GM21723 (cell line): ENCODE measurements around the gene MATK.
"Not testable (repeated sequence)": the region's sequence is repeated elsewhere in the genome, so short reads cannot be mapped to it uniquely, and the experiment has no call there.

Experiments
- ATAC-seq: cut with Tn5 transposase; IDR thresholded peaks from one replicate; pipeline ENCODE4 v1.9.1; 2021; ENCODE audit warnings: mild to moderate bottlenecking, moderate library complexity; ENCODE audit not compliant: unreplicated experiment

The MATK gene

DNA sequence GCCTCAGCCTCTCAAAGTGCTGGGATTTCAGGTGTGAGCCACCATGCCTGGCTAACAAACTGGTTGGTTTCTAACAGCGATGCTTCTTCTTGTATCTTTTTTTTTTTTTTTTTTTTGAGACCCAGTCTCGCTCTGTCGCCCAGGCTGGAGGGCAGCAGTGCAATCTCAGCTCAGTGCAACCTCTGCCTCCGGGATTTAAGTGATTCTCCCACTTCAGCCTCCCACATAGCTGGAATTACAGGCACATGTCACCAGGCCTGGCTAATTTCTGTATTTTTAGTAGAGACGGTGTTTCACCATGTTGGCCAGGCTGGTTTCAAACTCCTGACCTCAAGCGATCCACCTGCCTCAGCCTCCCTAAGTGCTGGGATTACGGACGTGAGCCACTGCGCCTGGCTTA lies 30.0 kb upstream of the MATK start:
- ATAC-seq = not testable (repeated sequence)

DNA sequence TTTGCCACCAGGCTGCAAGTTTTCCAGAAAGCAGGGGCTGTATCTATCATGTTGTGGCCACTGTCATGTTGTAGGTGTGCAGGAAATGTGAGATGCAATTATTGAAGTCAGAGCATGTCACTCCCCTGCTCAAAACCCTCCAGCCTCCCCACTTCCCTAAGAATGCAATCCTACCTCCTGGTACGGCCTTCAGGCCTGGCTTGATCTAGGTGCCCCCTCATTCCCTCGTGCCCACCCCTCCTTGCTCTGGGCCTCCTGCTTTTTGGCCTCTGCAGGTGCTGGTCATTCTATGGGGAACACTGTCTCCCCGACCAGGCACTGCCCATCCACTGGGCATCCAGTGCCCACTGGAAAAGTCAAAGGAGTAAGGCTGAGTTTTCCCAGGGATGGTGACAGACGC lies 28.5 kb upstream of the MATK start:
- ATAC-seq = no peak

DNA sequence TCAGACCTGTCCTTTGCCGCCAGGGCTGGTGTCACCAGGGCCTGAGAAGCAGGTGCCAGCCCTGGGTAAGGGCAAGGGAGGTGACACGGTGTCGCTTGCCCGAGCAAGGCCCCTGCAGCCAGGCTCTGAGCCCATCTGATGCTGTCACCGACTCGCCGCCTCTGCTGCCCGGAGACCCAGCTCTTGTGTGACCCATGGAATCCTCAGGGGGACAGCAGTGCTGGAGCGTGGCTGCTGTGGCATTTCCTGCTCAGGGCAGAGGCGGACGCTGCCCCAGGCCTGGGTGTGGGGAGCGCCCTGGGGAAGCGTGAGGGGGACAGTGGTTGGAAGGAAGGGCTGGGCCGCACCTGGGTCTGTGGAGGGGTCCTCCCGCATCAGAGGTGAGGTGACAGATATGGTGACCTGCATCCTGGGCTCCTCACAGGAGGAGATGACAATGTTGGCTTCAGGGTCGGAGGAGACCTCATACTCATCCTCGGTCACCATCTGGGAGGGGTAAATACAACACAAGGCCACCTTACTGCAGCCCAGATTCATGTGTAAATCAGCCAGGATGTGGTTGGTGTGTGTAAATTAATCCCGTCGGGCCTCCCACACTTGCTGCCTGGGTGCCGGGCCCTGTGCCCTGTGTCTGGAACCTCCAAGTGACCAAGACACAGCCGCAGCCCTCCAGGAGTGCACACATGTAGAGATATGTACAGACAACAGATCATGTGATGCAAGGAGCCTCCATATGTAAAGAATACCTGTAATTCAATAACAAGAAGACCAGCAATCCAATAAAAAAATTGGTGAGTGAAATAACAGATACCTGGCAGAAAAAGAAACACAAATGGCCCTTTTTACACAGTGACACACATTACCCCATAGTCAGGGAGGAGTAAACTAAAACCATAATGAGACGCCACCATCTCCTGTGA lies 27.6 kb upstream of the MATK start:
- no peak for ATAC-seq

DNA sequence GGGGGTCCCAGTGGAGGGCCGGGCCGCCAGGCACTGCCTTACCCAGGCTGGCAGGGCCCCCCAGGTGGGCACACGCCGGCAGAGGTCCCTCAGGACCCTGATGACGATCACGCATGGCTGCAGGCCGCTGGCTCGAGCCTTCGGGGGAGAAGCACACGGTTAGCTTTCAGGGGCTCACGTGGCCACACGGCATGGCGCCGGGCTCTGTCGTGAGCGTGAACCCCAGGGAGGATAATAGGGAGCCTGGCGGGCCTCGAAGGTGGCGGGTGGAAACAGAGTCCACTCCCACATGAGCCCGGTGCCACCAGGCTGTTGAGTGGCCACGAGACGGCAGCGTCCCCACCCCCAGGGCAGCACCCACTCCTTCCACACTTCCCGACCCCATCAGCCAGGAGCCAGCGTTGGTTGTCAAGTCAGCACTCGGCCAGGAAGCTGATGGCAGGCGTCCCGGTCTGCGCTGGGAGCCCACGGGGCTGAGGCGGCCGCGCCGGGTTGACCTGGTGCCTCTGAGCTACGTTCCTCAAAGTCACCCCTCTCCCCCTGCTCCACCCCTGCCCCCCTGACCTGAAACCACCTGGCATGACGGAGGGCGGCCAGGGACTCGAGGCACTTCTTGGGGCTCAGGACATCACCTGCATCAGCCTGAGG lies 24.7 kb upstream of the MATK start:
- no peak for ATAC-seq

DNA sequence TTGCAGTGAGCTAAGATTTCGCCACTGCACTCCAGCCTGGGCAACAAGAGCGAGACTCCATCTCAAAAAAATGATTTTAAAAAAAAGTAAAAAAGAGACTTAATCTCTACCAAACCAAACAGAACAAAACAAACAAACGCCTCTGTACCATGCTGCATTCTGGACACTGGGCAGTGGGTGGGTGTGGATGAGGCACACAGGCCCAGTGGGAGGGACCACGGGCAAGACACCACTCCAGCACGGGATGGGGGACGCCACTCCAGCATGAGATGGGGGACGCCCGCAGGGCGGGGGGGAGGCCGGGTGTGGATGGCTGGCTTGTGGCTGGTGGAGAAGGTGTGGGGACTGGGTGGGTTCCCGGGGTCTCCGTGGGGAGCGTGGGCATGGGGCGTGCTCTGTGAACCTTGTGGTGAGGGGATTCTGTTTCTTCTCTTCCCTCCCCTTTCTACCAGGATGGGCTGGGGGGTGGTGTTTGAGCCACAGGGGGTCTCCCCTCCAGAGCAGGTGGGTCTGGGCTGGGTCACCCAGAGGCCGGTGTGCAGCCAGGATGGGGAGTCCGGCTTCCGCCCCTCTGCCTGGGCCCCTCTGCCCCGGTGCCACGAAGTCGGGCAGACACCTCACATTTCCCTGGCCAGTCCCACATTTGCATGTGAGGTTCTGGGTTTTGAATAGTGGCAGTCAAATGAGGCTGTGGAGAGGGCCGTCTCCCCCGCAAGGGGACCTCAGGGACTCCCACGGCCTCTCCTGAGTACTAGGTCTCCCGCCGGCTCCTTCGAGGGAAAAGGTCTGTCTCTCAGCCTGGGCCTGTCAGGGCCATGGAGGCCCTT lies 23.9 kb upstream of the MATK start:
- no peak for ATAC-seq

DNA sequence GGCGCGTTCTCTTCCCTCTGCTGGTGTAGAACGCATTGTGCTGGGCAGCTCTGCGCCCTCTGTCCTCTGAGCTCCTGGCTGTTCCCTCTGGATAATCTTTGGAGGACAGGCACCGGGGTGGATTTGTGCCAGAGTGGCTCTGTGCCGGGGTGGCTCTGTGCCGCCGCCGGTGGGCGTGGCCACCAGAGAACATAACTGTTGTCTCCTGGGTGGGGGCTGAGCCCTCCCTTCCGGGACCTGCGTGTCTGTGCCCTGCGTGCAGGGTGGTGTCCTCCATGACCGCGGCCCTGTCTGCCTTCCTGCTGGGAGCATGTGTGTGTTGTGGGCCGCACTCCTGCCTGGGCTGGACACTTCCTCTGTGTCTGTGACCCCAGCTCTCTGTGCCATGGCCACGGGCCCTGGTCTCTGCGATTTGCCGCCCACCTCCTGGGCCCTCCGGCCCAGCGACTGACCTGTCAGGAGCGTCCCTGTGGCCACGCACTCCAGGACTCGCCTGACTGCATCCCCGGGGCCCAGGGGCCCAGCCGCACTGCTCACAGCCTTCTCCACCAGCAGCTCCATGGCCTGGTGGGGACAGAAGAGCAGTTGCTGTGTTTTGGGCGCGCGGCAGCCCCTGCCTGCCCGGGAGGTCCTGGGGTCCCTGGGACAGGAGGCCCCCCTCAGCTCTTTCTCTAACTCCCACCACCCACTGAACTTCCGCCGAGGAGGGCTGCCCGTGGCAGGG lies 22.4 kb upstream of the MATK start:
- no peak for ATAC-seq

DNA sequence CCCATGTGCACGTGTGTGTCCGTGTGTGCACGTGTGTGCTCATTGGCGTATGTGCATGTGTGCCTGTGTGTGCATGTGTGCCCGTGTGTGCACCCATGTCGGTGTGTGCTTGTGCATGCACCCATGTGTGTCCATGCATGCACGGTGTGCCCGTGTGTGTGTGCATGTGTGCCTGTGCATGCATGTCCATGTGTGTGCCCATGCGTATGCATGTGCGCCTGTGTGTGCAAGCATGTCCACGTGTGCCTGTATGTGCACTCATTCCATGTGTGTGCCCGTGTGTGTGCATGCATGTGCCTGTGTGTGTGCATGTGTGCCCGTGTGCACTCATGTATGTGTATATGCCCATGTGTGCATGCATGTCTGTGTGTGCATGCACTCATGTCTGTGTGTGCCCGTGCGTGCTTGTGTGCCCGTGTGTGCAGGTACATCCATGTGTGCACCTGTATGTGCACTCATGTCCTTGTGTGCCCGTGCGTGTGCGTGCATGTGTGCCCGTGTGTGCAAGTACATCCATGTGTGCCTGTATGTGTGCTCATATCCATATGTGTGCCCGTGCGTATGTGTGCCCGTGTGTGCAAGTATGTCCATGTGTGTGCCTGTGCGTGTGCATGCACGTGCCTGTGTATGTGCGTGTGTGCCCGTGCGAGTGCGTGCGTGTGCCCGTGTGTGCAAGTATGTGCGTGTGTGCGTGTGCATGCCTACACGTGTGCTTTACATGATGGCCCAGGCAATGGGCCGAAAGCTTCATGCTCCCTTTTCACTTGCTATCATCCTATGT lies 21.6 kb upstream of the MATK start:
- no peak for ATAC-seq

DNA sequence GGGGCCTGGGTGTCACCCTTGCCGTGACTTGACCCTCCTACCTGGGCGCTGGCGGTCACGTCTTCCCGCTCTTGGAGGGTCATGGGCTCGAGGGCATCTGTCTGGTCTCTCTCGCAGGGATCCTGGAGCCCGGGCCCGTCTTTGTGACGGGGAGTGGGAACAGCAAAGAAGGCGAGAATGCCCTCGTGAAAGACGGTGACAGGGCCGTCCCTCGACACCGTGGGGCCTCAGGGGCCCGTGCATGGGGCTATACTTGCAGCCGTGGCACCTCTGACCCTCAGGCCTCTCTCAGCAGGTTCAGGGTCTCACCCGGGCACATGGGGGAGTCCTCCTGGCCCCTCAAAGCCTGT lies 20.9 kb upstream of the MATK start:
- ATAC-seq = no peak

DNA sequence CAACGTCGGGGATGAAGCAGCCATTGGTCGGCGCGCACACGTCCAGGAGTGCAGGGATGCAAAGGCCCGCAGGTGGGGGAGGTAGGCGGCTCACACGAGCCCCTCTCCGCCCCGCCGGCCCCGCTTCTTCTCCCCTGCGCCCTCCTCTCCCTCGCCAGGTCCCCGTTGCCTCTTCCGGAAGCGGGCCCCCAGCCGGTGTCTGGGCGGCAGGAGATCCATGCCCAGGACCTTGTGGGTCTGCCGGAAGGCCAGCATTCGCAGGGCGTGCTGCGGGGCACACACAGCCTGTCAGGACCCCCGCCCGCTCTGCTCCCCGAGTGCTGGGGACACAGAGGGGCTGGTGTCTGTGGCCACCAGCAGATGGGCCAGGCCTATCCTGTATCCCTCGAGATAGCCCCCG lies 19.7 kb upstream of the MATK start:
- no peak for ATAC-seq

DNA sequence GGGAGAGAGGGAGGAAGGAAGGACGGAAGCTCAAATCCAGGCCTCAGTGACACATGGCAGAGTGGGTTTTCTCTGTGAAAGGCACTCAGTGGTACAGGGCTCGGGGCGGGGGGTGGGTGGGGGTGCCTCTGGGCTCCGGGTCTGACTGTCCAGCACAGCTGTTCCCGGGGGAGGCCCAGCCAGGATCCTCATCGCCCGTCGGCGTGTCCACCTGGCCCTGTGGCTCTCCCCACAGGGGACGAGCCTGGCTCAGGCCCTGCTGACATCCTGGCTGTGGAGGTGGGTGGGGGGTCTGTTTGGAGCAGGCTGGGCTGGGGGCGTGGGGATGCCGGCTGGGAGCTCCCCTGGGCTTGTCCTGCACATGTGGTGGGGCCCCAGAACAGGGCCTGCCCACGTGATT lies 18.2 kb upstream of the MATK start:
- ATAC-seq = no peak

DNA sequence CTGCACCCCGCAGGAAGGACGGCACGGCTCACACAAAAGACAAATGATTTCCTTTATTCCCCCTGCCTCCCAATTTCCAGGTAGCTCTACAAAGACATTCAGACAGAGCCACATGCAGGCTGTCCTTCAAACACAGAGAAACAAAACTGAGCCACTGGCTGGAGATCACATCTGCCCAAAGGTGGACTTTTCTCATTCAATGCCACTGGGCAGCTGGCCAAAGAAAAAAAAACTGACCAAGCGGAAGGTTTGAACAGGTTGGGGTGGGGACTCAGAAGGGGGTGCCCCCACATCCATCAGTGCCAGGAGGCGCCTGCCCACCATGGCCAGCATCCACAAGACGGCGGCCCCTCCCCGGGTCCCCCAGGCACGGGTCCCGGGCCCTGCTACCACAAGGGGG lies 17.8 kb upstream of the MATK start:
- ATAC-seq = no peak

DNA sequence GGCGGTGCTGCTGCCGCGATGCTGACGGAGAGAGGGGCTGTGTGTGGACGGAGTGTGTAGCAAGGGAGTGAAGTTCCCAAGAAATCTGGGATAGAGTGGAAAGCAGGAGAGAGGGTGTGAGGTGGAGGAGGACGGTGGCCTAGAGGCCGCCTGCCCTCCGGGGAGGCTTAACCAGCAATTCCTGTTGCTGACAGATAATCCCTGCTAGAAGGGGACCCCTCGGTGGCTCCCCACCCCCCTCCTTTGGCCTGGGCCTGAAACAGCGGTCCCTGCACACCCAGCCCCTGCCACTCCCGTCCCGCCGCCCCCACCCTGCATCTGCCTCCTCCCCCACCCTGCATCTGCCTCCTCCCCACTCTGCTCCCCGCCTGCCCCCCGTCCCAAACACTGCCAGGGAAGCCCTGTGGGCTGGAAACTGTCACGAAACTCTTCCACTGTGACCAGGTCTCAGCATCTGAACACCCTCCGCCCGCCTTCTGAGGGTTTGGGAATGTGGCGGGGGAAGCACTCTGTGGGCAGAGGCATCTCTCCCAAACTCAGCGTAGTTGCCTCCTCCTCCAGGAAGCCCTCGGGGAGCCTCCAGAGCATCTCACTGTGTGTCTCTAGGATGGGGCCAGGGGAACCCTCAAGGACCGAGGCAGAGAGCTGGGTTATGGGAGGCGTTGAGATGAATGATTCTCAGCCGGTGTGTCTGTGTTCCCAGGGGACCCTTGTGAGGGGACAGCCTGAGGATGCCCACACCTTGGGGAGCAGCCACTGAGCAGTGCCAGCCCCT lies 17.1 kb upstream of the MATK start:
- ATAC-seq = no peak

DNA sequence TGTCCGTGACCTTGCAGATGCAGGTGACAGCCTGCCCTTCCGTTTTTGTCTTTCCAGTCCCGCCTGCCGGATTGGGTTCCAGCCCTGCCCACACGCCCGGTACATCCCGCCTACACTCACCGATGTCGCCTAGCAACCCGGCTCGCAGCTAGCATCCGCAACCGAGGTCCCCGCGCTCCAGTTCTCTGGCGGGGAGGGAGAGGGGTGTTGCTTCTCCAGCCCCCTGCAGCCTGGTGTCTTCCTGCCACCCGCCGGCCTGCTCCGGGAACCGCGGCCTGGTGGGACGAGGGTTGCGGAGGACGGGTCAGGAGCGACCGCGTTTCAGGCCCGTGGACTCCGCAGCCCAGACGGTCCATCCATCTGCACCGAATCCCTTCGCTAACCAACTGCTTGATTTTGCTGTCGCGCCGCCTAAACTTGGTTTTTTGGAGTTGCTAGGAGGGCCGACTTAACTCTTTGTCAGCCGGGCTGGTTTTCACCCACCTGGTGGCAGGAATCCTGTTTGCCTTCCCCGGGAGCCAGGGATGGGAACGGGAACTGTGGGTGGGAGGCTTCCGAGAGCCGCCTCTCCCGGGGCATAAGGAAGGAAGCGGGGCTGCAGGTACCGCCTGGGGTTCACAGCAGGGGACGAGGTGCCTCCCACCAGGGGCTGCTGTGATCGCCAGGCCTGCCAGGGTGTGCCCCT lies 15.4 kb upstream of the MATK start:
- no peak for ATAC-seq

DNA sequence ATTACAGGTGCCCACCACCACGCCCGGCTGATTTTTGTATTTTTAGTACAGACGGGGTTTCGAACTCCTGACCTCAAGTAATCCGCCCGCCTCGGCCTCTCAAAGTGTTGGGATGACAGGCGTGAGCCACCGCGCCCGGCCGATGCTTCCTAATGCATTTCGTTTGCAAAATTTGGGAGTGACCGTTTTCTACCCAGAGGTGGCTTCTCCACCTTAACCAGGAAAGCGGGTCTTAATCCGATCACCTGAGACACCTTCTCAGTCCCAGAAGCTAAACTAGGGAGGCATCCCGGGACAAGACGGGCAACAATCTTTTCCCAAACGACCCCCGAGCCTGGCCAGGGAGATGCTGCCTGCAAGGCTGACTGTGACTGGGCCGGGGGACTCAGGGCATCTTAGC lies 14.8 kb upstream of the MATK start:
- ATAC-seq = no peak

DNA sequence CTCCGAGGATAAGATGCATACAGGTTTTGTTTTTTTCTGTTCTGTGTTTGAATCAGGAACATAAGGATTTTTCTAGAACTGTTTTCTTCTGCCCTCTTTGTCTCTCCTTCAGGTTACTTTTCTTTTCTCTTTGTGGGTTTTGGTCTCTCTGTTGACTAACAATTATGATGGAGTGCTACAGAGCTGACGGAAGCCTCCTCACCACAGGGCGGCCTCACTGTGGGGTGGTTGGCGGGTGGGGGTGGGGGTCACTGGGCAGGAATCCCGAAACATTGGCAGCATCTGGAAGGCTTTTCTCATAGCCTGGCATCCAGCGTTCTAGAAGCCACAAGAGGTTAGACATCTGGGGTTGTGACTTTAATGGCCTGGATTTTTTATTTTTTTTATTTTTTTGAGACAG lies 12.0 kb upstream of the MATK start:
- no peak for ATAC-seq

DNA sequence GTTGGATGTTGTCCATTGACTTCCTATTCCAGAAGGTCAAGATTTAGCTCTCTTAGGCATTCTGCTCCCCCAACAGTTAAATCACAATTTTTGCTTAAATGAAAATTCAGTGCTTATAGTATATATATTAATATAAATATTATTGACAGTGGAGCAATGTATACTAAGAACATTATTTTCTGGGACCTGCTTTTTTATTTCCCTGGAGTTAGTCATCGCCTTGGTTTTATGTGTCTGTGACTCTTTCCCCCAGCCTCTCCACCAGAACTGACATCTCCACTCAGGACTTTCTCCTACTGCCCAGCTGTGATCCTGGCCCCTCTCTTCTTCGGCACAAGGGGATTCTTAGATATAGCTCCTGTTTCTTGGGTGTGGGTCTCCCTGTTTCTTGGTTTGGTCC lies 10.2 kb upstream of the MATK start:
- ATAC-seq = no peak

DNA sequence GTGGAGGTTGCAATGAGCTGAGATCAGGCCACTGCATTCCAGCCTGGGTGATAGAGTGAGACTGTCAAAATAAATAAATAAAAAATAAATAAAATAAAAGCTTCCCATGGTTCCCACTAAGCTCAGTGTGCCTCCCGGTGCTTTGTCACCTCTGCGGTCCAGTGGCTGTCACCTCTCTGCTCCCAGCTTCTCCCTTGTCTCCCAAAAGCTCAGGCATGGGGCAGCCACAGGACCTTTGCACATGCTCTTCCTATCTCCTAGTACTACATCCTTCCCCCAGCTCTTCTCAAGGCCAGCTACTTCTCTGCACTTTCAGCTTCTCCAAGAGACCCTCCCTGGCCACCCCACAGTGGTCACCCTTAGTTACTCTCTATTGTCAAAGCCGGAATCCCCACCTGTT lies 7.6 kb upstream of the MATK start:
- no peak for ATAC-seq

DNA sequence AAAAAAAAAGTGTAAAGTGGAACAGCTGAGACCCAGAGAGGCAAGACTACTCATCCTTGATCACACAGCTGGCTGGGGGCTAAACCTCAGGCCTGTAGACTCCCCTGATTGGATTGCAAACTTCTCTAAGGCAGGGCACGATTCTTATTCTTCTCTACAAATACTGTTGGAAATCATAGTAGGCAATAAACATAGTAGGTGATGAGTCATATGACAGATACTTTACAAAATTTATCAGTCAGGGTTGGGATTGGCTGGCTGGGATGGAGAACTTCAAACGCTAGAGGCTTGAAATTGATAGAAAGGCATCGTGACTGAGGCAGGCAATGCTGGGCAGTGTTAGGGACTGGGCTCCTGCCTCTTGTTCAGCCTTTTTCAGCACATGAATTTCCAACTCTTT lies 5.9 kb upstream of the MATK start:
- ATAC-seq = no peak

DNA sequence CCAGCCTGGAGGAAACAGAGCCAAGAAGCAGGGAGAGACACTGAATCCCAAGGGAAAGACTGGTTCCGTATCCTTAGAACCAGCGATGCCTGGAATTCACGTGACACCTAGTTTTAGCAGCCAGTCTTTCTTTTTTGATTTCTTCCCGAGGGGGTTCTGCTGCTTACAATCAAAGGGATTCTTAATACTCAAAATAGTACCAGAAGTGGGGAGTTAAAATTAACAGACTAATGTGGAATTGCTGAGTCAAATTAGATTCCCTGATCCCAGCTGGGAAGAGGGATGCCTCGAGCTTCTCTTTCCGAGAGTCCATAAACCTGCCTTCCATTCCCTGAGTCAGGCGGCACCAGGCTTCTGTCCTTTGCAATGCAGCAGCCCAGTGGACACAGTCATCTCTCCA lies 4.8 kb upstream of the MATK start:
- no peak for ATAC-seq
